ENCODE measurements around the gene ATRIP. TPM values are rescaled to one million over a fixed set of nuclear protein-coding genes. Genes with fewer than 3 reads are reported as not detected.
A peak's percentile ranks its signal among the peaks of the same experiment; 100 is the strongest.

ATRIP gene
- total RNA-seq, 1 experiment from 2014 or later = 11.9 TPM

DNA sequence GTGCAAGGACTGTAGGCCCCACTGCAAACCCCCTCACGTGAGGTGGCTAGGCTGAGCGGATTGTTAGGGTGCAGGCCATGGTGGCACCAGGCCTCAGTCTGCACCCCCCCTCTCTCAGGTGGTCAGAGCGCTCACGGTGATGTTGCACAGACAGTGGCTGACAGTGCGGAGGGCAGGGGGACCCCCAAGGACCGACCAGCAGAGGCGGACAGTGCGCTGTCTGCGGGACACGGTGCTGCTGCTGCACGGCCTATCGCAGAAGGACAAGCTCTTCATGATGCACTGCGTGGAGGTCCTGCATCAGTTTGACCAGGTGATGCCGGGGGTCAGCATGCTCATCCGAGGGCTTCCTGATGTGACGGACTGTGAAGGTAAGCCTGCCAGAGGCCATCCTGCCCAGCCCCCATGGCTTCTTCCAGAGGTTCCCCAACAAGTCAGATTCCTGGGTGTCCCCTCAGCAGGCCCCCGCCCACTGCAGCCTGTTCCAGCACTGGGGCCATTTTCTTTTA, 18.2 kb downstream of the ATRIP start:
- no peak overlapping the region for H3K4me3 ChIP-seq (ENCODE audit: low read depth in 2 of 2, low read length in 2 of 2)
- POLR2A ChIA-PET = no interaction called here
- H3K9me3 ChIP-seq (ENCODE audit: control insufficient read depth, insufficient read depth, low read depth, low read length) = no peaks in the 10 kb centered on the region
- peaks cover 2% of the 10 kb centered on the region; the same call in 1 of the 2 replicates for H3K36me3 ChIP-seq (ENCODE audit: control insufficient read depth, insufficient read depth, low read length)
- no peak for TF ChIP-seq TCF7L2 (IDR thresholded peaks at IDR 0.05; ENCODE audit: low read depth, low read length)
- TF ChIP-seq, protein P1, sequence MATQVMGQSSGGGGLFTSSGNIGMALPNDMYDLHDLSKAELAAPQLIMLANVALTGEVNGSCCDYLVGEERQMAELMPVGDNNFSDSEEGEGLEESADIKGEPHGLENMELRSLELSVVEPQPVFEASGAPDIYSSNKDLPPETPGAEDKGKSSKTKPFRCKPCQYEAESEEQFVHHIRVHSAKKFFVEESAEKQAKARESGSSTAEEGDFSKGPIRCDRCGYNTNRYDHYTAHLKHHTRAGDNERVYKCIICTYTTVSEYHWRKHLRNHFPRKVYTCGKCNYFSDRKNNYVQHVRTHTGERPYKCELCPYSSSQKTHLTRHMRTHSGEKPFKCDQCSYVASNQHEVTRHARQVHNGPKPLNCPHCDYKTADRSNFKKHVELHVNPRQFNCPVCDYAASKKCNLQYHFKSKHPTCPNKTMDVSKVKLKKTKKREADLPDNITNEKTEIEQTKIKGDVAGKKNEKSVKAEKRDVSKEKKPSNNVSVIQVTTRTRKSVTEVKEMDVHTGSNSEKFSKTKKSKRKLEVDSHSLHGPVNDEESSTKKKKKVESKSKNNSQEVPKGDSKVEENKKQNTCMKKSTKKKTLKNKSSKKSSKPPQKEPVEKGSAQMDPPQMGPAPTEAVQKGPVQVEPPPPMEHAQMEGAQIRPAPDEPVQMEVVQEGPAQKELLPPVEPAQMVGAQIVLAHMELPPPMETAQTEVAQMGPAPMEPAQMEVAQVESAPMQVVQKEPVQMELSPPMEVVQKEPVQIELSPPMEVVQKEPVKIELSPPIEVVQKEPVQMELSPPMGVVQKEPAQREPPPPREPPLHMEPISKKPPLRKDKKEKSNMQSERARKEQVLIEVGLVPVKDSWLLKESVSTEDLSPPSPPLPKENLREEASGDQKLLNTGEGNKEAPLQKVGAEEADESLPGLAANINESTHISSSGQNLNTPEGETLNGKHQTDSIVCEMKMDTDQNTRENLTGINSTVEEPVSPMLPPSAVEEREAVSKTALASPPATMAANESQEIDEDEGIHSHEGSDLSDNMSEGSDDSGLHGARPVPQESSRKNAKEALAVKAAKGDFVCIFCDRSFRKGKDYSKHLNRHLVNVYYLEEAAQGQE (IDR thresholded peaks at IDR 0.05; ENCODE audit: insufficient read depth in 1 of 2, low read depth in 2 of 2, low read length in 1 of 2) = no peak
- TF ChIP-seq, protein P2, sequence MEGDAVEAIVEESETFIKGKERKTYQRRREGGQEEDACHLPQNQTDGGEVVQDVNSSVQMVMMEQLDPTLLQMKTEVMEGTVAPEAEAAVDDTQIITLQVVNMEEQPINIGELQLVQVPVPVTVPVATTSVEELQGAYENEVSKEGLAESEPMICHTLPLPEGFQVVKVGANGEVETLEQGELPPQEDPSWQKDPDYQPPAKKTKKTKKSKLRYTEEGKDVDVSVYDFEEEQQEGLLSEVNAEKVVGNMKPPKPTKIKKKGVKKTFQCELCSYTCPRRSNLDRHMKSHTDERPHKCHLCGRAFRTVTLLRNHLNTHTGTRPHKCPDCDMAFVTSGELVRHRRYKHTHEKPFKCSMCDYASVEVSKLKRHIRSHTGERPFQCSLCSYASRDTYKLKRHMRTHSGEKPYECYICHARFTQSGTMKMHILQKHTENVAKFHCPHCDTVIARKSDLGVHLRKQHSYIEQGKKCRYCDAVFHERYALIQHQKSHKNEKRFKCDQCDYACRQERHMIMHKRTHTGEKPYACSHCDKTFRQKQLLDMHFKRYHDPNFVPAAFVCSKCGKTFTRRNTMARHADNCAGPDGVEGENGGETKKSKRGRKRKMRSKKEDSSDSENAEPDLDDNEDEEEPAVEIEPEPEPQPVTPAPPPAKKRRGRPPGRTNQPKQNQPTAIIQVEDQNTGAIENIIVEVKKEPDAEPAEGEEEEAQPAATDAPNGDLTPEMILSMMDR (IDR thresholded peaks at IDR 0.05) = no peak
- no peak for TF ChIP-seq SIN3A (IDR thresholded peaks at IDR 0.05; ENCODE audit: borderline replicate concordance, insufficient read depth, low read depth, low read length)
- TF ChIP-seq POLR2AphosphoS5 (IDR thresholded peaks at IDR 0.05; ENCODE audit: low read depth, low read length) = no peak
- intact Hi-C loops (cut with micrococcal nuclease; ENCODE audit: unreplicated experiment) (loop anchor here (5.0 kb wide), 1 partner anchor 83 kb away; no protein-coding TSS in a partner anchor), in situ Hi-C loops (cut with HindIII; ENCODE audit: low pct_unique_long_range_greater_than_20kb, low sequenced_read_pairs) (no loop called here)
- BruUV-seq (replicated peaks) = no TSS peak
- DNase-seq (ENCODE audit: low read depth, low spot score) = no peak
- no peaks in the 10 kb centered on the region for H3K27me3 ChIP-seq (ENCODE audit: control insufficient read depth, insufficient read depth, low read length)
- ATAC-seq = no peak
- peaks cover 10% of the 10 kb centered on the region for H3K4me1 ChIP-seq (ENCODE audit: control insufficient read depth, insufficient read depth, low read length)
- H3K27ac ChIP-seq (ENCODE audit: low read length) = peak overlapping the region; percentile 65
- CTCF ChIA-PET = interaction anchor here (1.0 kb wide), 1 partner anchor 84 kb away, joined by 5 read pairs; no protein-coding TSS in a partner anchor

GRCh38 chr3:48465237-48465530, 18.6 kb downstream of the ATRIP start:
- DNase-seq (ENCODE audit: low read depth, low spot score) (no peak), ATAC-seq (peak; percentile 5)
- ChIA-PET CTCF (no interaction called here), POLR2A (no interaction called here)
- Histone ChIP-seq H3K27ac (ENCODE audit: low read length) (peak overlapping the region; percentile 65), H3K36me3 (ENCODE audit: control insufficient read depth, insufficient read depth, low read length) (peaks cover 2% of the 10 kb centered on the region; the same call in 1 of the 2 replicates), H3K4me3 (ENCODE audit: low read depth in 2 of 2, low read length in 2 of 2) (no peak overlapping the region), H3K4me1 (ENCODE audit: control insufficient read depth, insufficient read depth, low read length) (peaks cover 10% of the 10 kb centered on the region), H3K27me3 (ENCODE audit: control insufficient read depth, insufficient read depth, low read length) (no peaks in the 10 kb centered on the region), H3K9me3 (ENCODE audit: control insufficient read depth, insufficient read depth, low read depth, low read length) (no peaks in the 10 kb centered on the region)
- TF ChIP-seq SIN3A (IDR thresholded peaks at IDR 0.05; ENCODE audit: borderline replicate concordance, insufficient read depth, low read depth, low read length) (no peak), POLR2AphosphoS5 (IDR thresholded peaks at IDR 0.05; ENCODE audit: low read depth, low read length) (no peak), TCF7L2 (IDR thresholded peaks at IDR 0.05; ENCODE audit: low read depth, low read length) (no peak)
- TF ChIP-seq, protein P2 (IDR thresholded peaks at IDR 0.05) = no peak
- TF ChIP-seq, protein P1 (IDR thresholded peaks at IDR 0.05; ENCODE audit: insufficient read depth in 1 of 2, low read depth in 2 of 2, low read length in 1 of 2) = no peak
- intact Hi-C loops (cut with micrococcal nuclease; ENCODE audit: unreplicated experiment) = loop anchor here (5.0 kb wide), 1 partner anchor 82 kb away; no protein-coding TSS in a partner anchor
- in situ Hi-C loops (cut with HindIII; ENCODE audit: low pct_unique_long_range_greater_than_20kb, low sequenced_read_pairs) = no loop called here
- BruUV-seq (replicated peaks) = no TSS peak

All from Panc1 (cell line).